HepG2 (cell line): ENCODE results near the gene MYL6B. TPM values are rescaled to one million over a fixed set of nuclear protein-coding genes. Genes with fewer than 3 reads are reported as not detected.
A peak's percentile ranks its signal among the peaks of the same experiment; 100 is the strongest.

Experiments
- ATAC-seq: fragments of 200-7000 bp; cut with Tn5 transposase; 3 replicates; pipeline ENCODE4 v1.9.1; 2020; ENCODE audit warnings: mild to moderate bottlenecking, moderate library complexity
- BruUV-seq: library from RNA; stranded (reverse); fragments of 400-500 nt; replicated peaks from 2 replicates; lab custom pipeline; 2021; lab: Mats Ljungman, UMichigan
- CTCF ChIA-PET: fragments of 300-600 bp; formaldehyde crosslinking; extraction: SDS; loops from one replicate; lab custom pipeline; 2021; ENCODE audit warnings: low total read pairs, inconsistent platforms, low intra/inter-chr PET ratio; lab: Yijun Ruan, JAX
- POLR2A ChIA-PET: fragments of 350-600 bp; sonication (Branson Sonifier 250); formaldehyde crosslinking; loops from one replicate; lab custom pipeline; 2020; ENCODE audit warnings: antibody characterized with exemption, inconsistent platforms; lab: Yijun Ruan, JAX
- DNase-seq: peaks from one replicate; pipeline ENCODE4 v3.0.0-alpha.2; 2015; ENCODE audit warnings: low spot score
- FAIRE-seq: peaks from 3 replicates; lab custom pipeline; 2011; peaks lifted over from hg19 to GRCh38; lab: Jason Lieb, UNC
- H2AFZ ChIP-seq: one replicate; pipeline ENCODE4 v1.6.1; 2011; ENCODE audit warnings: low read length, inconsistent platforms
- H3K27ac ChIP-seq: fragments of 300-600 bp; 3 replicates; pipeline ENCODE4 v1.8.0; 2011; ENCODE audit warnings: mixed run types, mild to moderate bottlenecking, mixed read lengths, low read length, inconsistent platforms; ENCODE audit not compliant: insufficient read depth; ENCODE audit errors: extremely low read length
- H3K27me3 ChIP-seq, 2 experiments: fragments of 200-600 bp in 1 of 2; 2 replicates in 1 of 2; 3 replicates in 1 of 2; pipeline versions ENCODE4 v1.6.0 to v1.8.0; 2011; ENCODE audit warnings: low read length in 2 of 2, mild to moderate bottlenecking in 2 of 2, moderate library complexity in 2 of 2, inconsistent platforms in 1 of 2; ENCODE audit not compliant: insufficient read depth in 2 of 2, control insufficient read depth in 1 of 2
- H3K36me3 ChIP-seq, 2 experiments: fragments of 200-600 bp in 1 of 2; replicated peaks in 1 of 2; 2 replicates in 1 of 2; 3 replicates in 1 of 2; pipeline versions ENCODE4 v1.5.1 to v1.8.0; 2011; ENCODE audit warnings: low read length in 2 of 2, inconsistent platforms in 1 of 2; ENCODE audit not compliant: insufficient read depth in 2 of 2, control insufficient read depth in 1 of 2
- H3K4me1 ChIP-seq: 2 replicates; pipeline ENCODE4 v1.5.1; 2012; ENCODE audit warnings: low read length, inconsistent platforms; ENCODE audit not compliant: insufficient read depth
- H3K4me2 ChIP-seq: 2 replicates; pipeline ENCODE4 v1.6.0; 2011; ENCODE audit warnings: low read depth, low read length, inconsistent platforms
- H3K4me3 ChIP-seq, 3 experiments: fragments of 200-600 bp in 1 of 3; sonication (generic), shearing (Covaris generic) in 1 of 3; replicated peaks in 1 of 3; 2 replicates each; pipeline ENCODE4 v1.5.1; 2011 to 2016; ENCODE audit warnings: low read length in 3 of 3, inconsistent platforms in 2 of 3, low read depth in 2 of 3, mild to moderate bottlenecking in 2 of 3, control low read depth in 1 of 3, mixed read lengths in 1 of 3; ENCODE audit not compliant: insufficient read depth in 1 of 3
- H3K79me2 ChIP-seq: one replicate; pipeline ENCODE4 v1.6.1; 2011; ENCODE audit warnings: low read length, inconsistent platforms; ENCODE audit not compliant: insufficient read depth
- H3K9ac ChIP-seq: 2 replicates; pipeline ENCODE4 v1.6.0; 2011; ENCODE audit warnings: mild to moderate bottlenecking, low read depth, low read length, inconsistent platforms; ENCODE audit not compliant: insufficient read depth
- H3K9me3 ChIP-seq: 2 replicates; pipeline ENCODE4 v1.5.1; 2012; ENCODE audit warnings: mild to moderate bottlenecking, low read length
- H4K20me1 ChIP-seq: 2 replicates; pipeline ENCODE4 v1.6.0; 2011; ENCODE audit warnings: inconsistent platforms, mild to moderate bottlenecking, low read length, moderate library complexity; ENCODE audit not compliant: insufficient read depth
- AKNA ChIP-seq: sonication (generic); formaldehyde crosslinking; IDR thresholded peaks from 2 replicates; pipeline ENCODE4 v1.4.0; 2020; ENCODE audit warnings: missing genetic modification reagents, borderline replicate concordance
- MBD4 ChIP-seq: IDR thresholded peaks from 2 replicates; pipeline ENCODE4 v1.6.1; 2012; ENCODE audit warnings: low read length, inconsistent platforms, borderline replicate concordance
- RAD21 ChIP-seq: fragments of 450-650 bp; formaldehyde crosslinking; IDR thresholded peaks from 2 replicates; pipeline ENCODE4 v1.5.0; 2020; ENCODE audit warnings: mild to moderate bottlenecking
- SSRP1 ChIP-seq: IDR thresholded peaks from 2 replicates; pipeline ENCODE4 v1.6.1; 2016; ENCODE audit warnings: control low read depth
- ZNF446 ChIP-seq: sonication (generic); formaldehyde crosslinking; IDR thresholded peaks from 2 replicates; pipeline ENCODE4 v1.5.0; 2020; ENCODE audit warnings: mild to moderate bottlenecking, missing genetic modification reagents
- ZNF670 ChIP-seq: sonication (generic); formaldehyde crosslinking; IDR thresholded peaks from 2 replicates; pipeline ENCODE4 v1.8.0; 2022; ENCODE audit warnings: mild to moderate bottlenecking, missing genetic modification reagents, borderline replicate concordance
- WGBS: methylation state at CpG from one replicate; pipeline ENCODE4 v1.1.6; 2017; ENCODE audit warnings: low lambda C conversion rate; 5-methylcytosine and 5-hydroxymethylcytosine counted together
- in situ Hi-C: cut with HindIII; loops from 2 replicates; pipeline ENCODE4 v1.10.0; 2017; ENCODE audit warnings: low pct_unique_long_range_greater_than_20kb; ENCODE audit not compliant: extremely low pct_ligation_motif_present
- intact Hi-C: fragments of 100-400 bp; cut with micrococcal nuclease; formaldehyde crosslinking; loops from one replicate; pipeline ENCODE4 v1.10.0; 2022; ENCODE audit not compliant: unreplicated experiment
- polyA plus RNA-seq, 8 experiments: library from polyadenylated mRNA; depleted of rRNA in 3 of 8; stranded (reverse) in 7 of 8; unstranded in 1 of 8; fragments of >200 nt; fragmentation: Illumina TruSeq in 4 of 8; extraction: Trizol in 4 of 8; gene quantifications; 2 replicates each; pipeline versions ENCODE4 v1.2.1 to v1.2.3, GENCODE V29; 2011 to 2016; ENCODE audit warnings: low read depth in 4 of 8, missing spikeins in 1 of 8, mixed read lengths in 1 of 8; ENCODE audit not compliant: insufficient read depth in 1 of 8
- total RNA-seq, 5 experiments: library from RNA; depleted of rRNA; stranded (reverse); fragments of >200 nt; fragmentation: Illumina TruSeq; extraction: Trizol; gene quantifications; 2 replicates each; pipeline ENCODE4 v1.2.3, GENCODE V29; 2016; ENCODE audit warnings: low read depth in 1 of 5
- TF ChIP-seq, protein P1 (sequence below): sonication (generic); formaldehyde crosslinking; IDR thresholded peaks from 2 replicates; pipeline ENCODE4 v1.5.0; 2020; ENCODE audit warnings: mild to moderate bottlenecking, missing genetic modification reagents

The MYL6B gene
- total and polyA plus RNA-seq, 2 of the 13 experiments (the other 11 are each of a cell fraction or from before 2014, with no cell fraction given), result 75.7 to 88.7 TPM

DNA sequence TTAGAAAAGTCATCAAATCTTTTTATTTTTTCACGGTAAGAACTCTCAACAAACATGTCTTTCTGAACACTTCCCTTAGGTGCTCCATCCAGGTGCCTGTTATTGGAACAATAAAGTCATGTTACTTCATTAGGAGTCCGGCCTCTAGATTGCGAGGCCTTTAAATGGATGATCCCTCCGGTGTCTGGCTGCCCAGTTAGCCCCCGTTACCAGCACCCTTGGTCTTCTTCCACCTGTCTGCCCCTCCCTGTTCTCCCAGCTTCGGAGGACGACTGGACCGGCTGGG is 48.6 kb upstream of the MYL6B start:
- 24% methylated on average over 8 of the region's 8 CpGs for WGBS
- H2AFZ ChIP-seq, result no peak overlapping the region
- H3K4me3 ChIP-seq, result peak overlapping the region; percentile 50 to 85 (median 60); a peak in 5 of 6 replicates
- H4K20me1 ChIP-seq, result peaks cover 4% of the 10 kb centered on the region
- peaks cover 35% of the 10 kb centered on the region for H3K4me1 ChIP-seq
- ATAC-seq, result no peak
- intact Hi-C loops, result loop anchor here (1.0 to 2.0 kb wide), 2 partner anchors 24 to 57 kb away; no protein-coding TSS in a partner anchor
- ChIA-PET POLR2A (interaction anchor here (0.8 to 6.5 kb wide), 29 partner anchors 8 to 375 kb away, joined by 3 to 279 read pairs (median 5); partner anchors contain the start of genes CD63, COQ10A, ERBB3 and ESYT1), CTCF (no interaction called here)
- peaks cover 25 to 56% of the 10 kb centered on the region in 2 experiments for H3K36me3 ChIP-seq
- no peak for FAIRE-seq
- in situ Hi-C loops, result loop anchor here (5.0 kb wide), 1 partner anchor 56 kb away; no protein-coding TSS in a partner anchor
- H3K79me2 ChIP-seq, result peaks cover 34% of the 10 kb centered on the region
- peak overlapping the region; percentile 75 for H3K9ac ChIP-seq
- no peaks in the 10 kb centered on the region for H3K9me3 ChIP-seq
- TF ChIP-seq MBD4 (peak; percentile 68; the same call in 1 of the 2 replicates), RAD21 (CRISPR knock-in tag) (peak; percentile 55; the same call in 1 of the 2 replicates), ZNF446 (CRISPR knock-in tag) (no peak), ZNF670 (CRISPR knock-in tag) (peak; percentile 70; the same call in 1 of the 2 replicates), SSRP1 (0 out of 2 replicates have a peak, but pooled peaks have one; percentile 74), AKNA (no peak)
- TF ChIP-seq, protein P1, sequence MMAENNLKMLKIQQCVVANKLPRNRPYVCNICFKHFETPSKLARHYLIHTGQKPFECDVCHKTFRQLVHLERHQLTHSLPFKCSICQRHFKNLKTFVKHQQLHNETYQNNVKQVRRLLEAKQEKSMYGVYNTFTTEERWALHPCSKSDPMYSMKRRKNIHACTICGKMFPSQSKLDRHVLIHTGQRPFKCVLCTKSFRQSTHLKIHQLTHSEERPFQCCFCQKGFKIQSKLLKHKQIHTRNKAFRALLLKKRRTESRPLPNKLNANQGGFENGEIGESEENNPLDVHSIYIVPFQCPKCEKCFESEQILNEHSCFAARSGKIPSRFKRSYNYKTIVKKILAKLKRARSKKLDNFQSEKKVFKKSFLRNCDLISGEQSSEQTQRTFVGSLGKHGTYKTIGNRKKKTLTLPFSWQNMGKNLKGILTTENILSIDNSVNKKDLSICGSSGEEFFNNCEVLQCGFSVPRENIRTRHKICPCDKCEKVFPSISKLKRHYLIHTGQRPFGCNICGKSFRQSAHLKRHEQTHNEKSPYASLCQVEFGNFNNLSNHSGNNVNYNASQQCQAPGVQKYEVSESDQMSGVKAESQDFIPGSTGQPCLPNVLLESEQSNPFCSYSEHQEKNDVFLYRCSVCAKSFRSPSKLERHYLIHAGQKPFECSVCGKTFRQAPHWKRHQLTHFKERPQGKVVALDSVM (CRISPR knock-in tag), result peak; percentile 73
- no peaks in the 10 kb centered on the region for H3K27me3 ChIP-seq
- BruUV-seq, result no TSS peak
- peak overlapping the region; percentile 91 for H3K4me2 ChIP-seq
- DNase-seq, result peak; percentile 24
- peak overlapping the region; percentile 64 for H3K27ac ChIP-seq
